Tibial nerve (tissue), 4 donors: ENCODE measurements around the gene NCOA5. TPM values are rescaled to one million over a fixed set of nuclear protein-coding genes. Genes with fewer than 3 reads are reported as not detected.

Experiments
- DNase-seq, 2 donors: peaks; one replicate each; pipeline ENCODE4 v3.0.0-alpha.2; 2019; ENCODE audit warnings: low spot score in 2 of 2
- H3K27ac ChIP-seq, 4 donors: fragments of 200-600 bp; sonication (generic) in 3 of 4; one replicate each; pipeline ENCODE4 v1.5.1; 2017 to 2019; ENCODE audit warnings: mild to moderate bottlenecking in 1 of 4
- H3K27me3 ChIP-seq, 2 donors: fragments of 200-600 bp; sonication (generic) in 1 of 2; one replicate each; pipeline versions ENCODE4 v1.5.1 to v1.6.0; 2017 to 2019
- H3K36me3 ChIP-seq, 3 donors: fragments of 200-600 bp; sonication (generic); one replicate each; pipeline ENCODE4 v1.5.1; 2018 to 2019
- H3K4me1 ChIP-seq, 4 donors: fragments of 200-600 bp; sonication (generic) in 3 of 4; one replicate each; pipeline ENCODE4 v1.5.1; 2017 to 2019
- H3K4me3 ChIP-seq, 4 donors: fragments of 200-600 bp; sonication (generic) in 3 of 4; one replicate each; pipeline ENCODE4 v1.5.1; 2017 to 2019; ENCODE audit warnings: mild to moderate bottlenecking in 1 of 4, moderate library complexity in 1 of 4
- H3K9me3 ChIP-seq, 4 donors: fragments of 200-600 bp; sonication (generic) in 3 of 4; one replicate each; pipeline ENCODE4 v1.5.1; 2017 to 2019
- CTCF ChIP-seq, 5 experiments: fragments of 200-600 bp in 3 of 5; fragments of 450-650 bp in 2 of 5; sonication (generic) in 3 of 5; IDR thresholded peaks; one replicate each; pipeline ENCODE4 v1.5.1; 2016 to 2019; ENCODE audit warnings: antibody characterized with exemption in 5 of 5, mild to moderate bottlenecking in 3 of 5, moderate library complexity in 2 of 5
- EP300 ChIP-seq, 2 donors: sonication (generic); formaldehyde crosslinking; IDR thresholded peaks; one replicate each; pipeline ENCODE4 v1.6.1; 2017; ENCODE audit warnings: antibody characterized with exemption in 2 of 2, mild to moderate bottlenecking in 1 of 2
- POLR2A ChIP-seq, 2 donors: fragments of 450-650 bp; IDR thresholded peaks; one replicate each; pipeline ENCODE4 v1.6.1; 2017; ENCODE audit warnings: antibody characterized with exemption in 2 of 2, mild to moderate bottlenecking in 2 of 2, moderate library complexity in 2 of 2
- WGBS, 2 donors: methylation state at CpG; one replicate each; pipeline ENCODE4 v1.1.5; 2018; 5-methylcytosine and 5-hydroxymethylcytosine counted together
- total RNA-seq, 4 donors: library from RNA; depleted of rRNA; stranded (reverse); fragments of >200 nt; gene quantifications; one replicate each; pipeline ENCODE4 v1.1.0, GENCODE V29; 2016

Gene NCOA5
- total RNA-seq, 4 donors from 2014 or later: 34.8 to 71.4 (median 47.2) TPM

GRCh38 chr20:46013322-46013828 is 76.4 kb downstream of the NCOA5 start:
- no peaks in the 10 kb centered on the region for H3K36me3 ChIP-seq
- TF ChIP-seq POLR2A (IDR thresholded peaks at IDR 0.05) (no peak), EP300 (IDR thresholded peaks at IDR 0.05) (no peak), CTCF (IDR thresholded peaks at IDR 0.05) (no peak)
- WGBS, 2 donors: 14 to 15% methylated on average over 22 of the region's 29 CpGs
- no peaks in the 10 kb centered on the region for H3K9me3 ChIP-seq
- H3K4me3 ChIP-seq: no peak overlapping the region
- H3K27me3 ChIP-seq: peaks cover 0 to 99% of the 10 kb centered on the region in 2 donors
- DNase-seq: no peak
- no peak overlapping the region for H3K27ac ChIP-seq
- peaks cover 0 to 30% (median 7%) of the 10 kb centered on the region in 4 donors for H3K4me1 ChIP-seq

GRCh38 chr20:46012921-46013320 is 76.8 kb downstream of the NCOA5 start:
- Histone ChIP-seq H3K27ac (no peak overlapping the region), H3K9me3 (no peaks in the 10 kb centered on the region), H3K4me1 (peaks cover 0 to 30% (median 8%) of the 10 kb centered on the region in 4 donors), H3K4me3 (no peak overlapping the region), H3K27me3 (peaks cover 0 to 99% of the 10 kb centered on the region in 2 donors), H3K36me3 (no peaks in the 10 kb centered on the region)
- no peak for DNase-seq
- WGBS, 2 donors: 62 to 68% methylated on average over 10 of the region's 10 CpGs
- TF ChIP-seq CTCF (IDR thresholded peaks at IDR 0.05) (no peak), POLR2A (IDR thresholded peaks at IDR 0.05) (no peak), EP300 (IDR thresholded peaks at IDR 0.05) (no peak)

- Histone ChIP-seq H3K9me3 (no peaks in the 10 kb centered on the region), H3K4me3 (no peak overlapping the region), H3K27ac (no peak overlapping the region), H3K27me3 (peaks cover 0 to 99% of the 10 kb centered on the region in 2 donors), H3K36me3 (no peaks in the 10 kb centered on the region), H3K4me1 (peaks cover 0 to 30% (median 8%) of the 10 kb centered on the region in 4 donors)
- DNase-seq: no peak
- 20 to 21% methylated on average over 42 to 52 of the region's 57 CpGs for WGBS, 2 donors
- no peak for TF ChIP-seq POLR2A (IDR thresholded peaks at IDR 0.05)
- TF ChIP-seq CTCF (IDR thresholded peaks at IDR 0.05): no peak
- no peak for TF ChIP-seq EP300 (IDR thresholded peaks at IDR 0.05)
These were observed 77.9 kb downstream of the NCOA5 start for GRCh38 chr20:46011631-46012482.

Other genes with a start within 250 kb of the NCOA5 start
- gene ACOT8, start 232.6 kb downstream of the NCOA5 start, total RNA-seq: 10 to 100 TPM; 44.4 to 58.4 (median 52.5) TPM
- 1 to 10 TPM; 3.1 to 6.3 (median 4.8) TPM for gene ZSWIM3, start 232.3 kb downstream of the NCOA5 start, total RNA-seq
- gene ZSWIM1, start 208.7 kb downstream of the NCOA5 start, total RNA-seq: 1 to 10 TPM; 4.5 to 8.2 (median 6.0) TPM
- gene SPATA25, start 202.3 kb downstream of the NCOA5 start, total RNA-seq: 10 to 100 TPM in 1 of 4 donors, 1 to 10 TPM in 3; 2.6 to 18.3 (median 7.9) TPM
- 10 to 100 TPM in 3 of 4 donors, 1 to 10 TPM in 1; 7.7 to 42.9 (median 15.6) TPM for gene NEURL2, start 198.8 kb downstream of the NCOA5 start, total RNA-seq
- gene CTSA, start 198.6 kb downstream of the NCOA5 start, total RNA-seq: 10 to 100 TPM; 50.4 to 87.3 (median 71.7) TPM
- gene PLTP, start 177.8 kb downstream of the NCOA5 start, total RNA-seq: 100 to 1,000 TPM in 3 of 4 donors, 10 to 100 TPM in 1; 74.7 to 713 (median 134) TPM
- 10 to 100 TPM; 52.2 to 59.0 (median 53.0) TPM for gene PCIF1, start 155.3 kb downstream of the NCOA5 start, total RNA-seq
- 10 to 100 TPM; 24.3 to 42.3 (median 28.6) TPM for gene ZNF335, start 117.8 kb downstream of the NCOA5 start, total RNA-seq
- under 1 TPM in 3 of 4 donors, not detected in 1; 0.22 to 0.98 (median 0.60) TPM for gene MMP9, start 81.1 kb downstream of the NCOA5 start, total RNA-seq
- 1 to 10 TPM in 1 of 4 donors, not detected in 3; 5.2 TPM for gene SLC12A5, start 60.7 kb downstream of the NCOA5 start, total RNA-seq
- gene CD40, start 28.4 kb upstream of the NCOA5 start, total RNA-seq: 10 to 100 TPM; 18.0 to 32.8 (median 25.1) TPM
- 1 to 10 TPM in 1 of 4 donors, under 1 TPM in 2, not detected in 1; 0.20 to 1.0 (median 0.60) TPM for gene CDH22, start 218.5 kb upstream of the NCOA5 start, total RNA-seq